A549 (cell line): ENCODE data around the gene SORCS2.

Experiments used
- CTCF ChIP-seq: fragments of >200 bp; sonication (Bioruptor Twin); formaldehyde crosslinking; IDR thresholded peaks from 3 replicates; pipeline ENCODE4 v1.5.1; 2016
- EP300 ChIP-seq, 2 experiments: fragments of >200 bp; sonication (Bioruptor Twin); formaldehyde crosslinking; IDR thresholded peaks; 2 replicates in 1 of 2; 3 replicates in 1 of 2; pipeline ENCODE4 v1.6.1; 2016 to 2017
- MAFK ChIP-seq: fragments of 450-650 bp; IDR thresholded peaks from 2 replicates; pipeline ENCODE4 v1.6.1; 2014; ENCODE audit not compliant: partially characterized antibody

DNA sequence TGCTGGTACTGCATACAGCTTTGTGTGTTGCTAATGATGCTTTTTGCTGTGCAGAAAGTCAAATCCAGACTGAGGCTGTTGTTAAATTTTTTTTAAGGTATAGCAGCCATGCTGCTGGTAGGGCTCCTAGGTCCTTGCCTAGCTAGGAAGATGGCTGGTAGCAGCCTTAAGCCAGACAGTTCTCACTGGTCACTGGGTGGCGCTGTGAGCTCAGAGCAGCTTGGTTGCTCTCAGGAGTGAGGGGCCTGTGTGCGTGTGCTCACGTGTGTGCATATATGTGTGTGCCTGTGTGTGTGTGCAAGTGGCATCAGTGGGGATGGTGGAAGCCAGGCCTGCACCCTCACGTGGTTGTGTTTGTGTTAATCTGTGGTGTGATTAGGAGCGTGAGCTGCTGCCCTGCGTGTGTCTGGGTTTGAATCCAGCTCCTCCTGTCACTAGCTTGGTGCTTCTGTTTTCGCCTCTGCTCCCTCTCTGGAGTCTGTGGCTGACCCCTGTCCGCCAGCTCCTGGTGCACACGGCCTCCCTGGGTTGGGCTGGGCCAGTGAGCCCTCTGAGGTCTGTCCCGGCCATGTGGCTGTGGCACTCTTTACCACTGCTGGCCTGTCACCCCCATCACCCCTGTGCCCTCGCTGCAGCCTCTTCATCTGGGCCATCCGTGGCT, 46.1 kb downstream of the SORCS2 start:
- TF ChIP-seq CTCF (no peak), EP300 (IDR thresholded peaks at IDR 0.05) (no peak), MAFK (no peak)
